ENCODE measurements around the gene ILF2.

- TF ChIP-seq CTCF (IDR thresholded peaks at IDR 0.05): no peak
- no peak for TF ChIP-seq EZH2 (IDR thresholded peaks at IDR 0.05; ENCODE audit: borderline replicate concordance, insufficient read depth, low read depth, low read length, poor library complexity, severe bottlenecking)
Observed at GRCh38 chr1:153673511-153673910, 2.7 kb upstream of the ILF2 start.

Data from B cell (primary cell).